Astrocyte (in vitro differentiated cells and primary cell): ENCODE data around the gene PTH2R. TPM values are rescaled to one million over a fixed set of nuclear protein-coding genes. Genes with fewer than 3 reads are reported as not detected.
"Not testable (repeated sequence)": the region's sequence is repeated elsewhere in the genome, so short reads cannot be mapped to it uniquely, and the experiment has no call there.

Experiments used
- DNase-seq: peaks from one replicate; pipeline ENCODE4 v3.0.0-alpha.2; 2010; ENCODE audit warnings: low read depth
- FAIRE-seq: peaks from 2 replicates; lab custom pipeline; 2011; peaks lifted over from hg19 to GRCh38; lab: Jason Lieb, UNC
- H2AFZ ChIP-seq: 2 replicates; pipeline ENCODE4 v1.6.0; 2012; ENCODE audit warnings: low read depth, low read length, inconsistent platforms
- H3K27ac ChIP-seq: 2 replicates; pipeline ENCODE4 v1.5.1; 2011; ENCODE audit warnings: low read depth, low read length, inconsistent platforms
- H3K27me3 ChIP-seq: 2 replicates; pipeline ENCODE4 v1.6.0; 2011; ENCODE audit warnings: low read length, inconsistent platforms; ENCODE audit not compliant: insufficient read depth
- H3K36me3 ChIP-seq: 2 replicates; pipeline ENCODE4 v1.5.1; 2011; ENCODE audit warnings: low read length, inconsistent platforms; ENCODE audit not compliant: insufficient read depth
- H3K4me1 ChIP-seq: 2 replicates; pipeline ENCODE4 v1.5.1; 2011; ENCODE audit warnings: low read length, inconsistent platforms; ENCODE audit not compliant: insufficient read depth
- H3K4me2 ChIP-seq: 2 replicates; pipeline ENCODE4 v1.6.0; 2012; ENCODE audit warnings: low read length, inconsistent platforms
- H3K4me3 ChIP-seq: 2 replicates; pipeline ENCODE4 v1.5.1; 2011; ENCODE audit warnings: low read depth, mild to moderate bottlenecking, low read length, inconsistent platforms; ENCODE audit not compliant: insufficient read depth
- H3K79me2 ChIP-seq: 2 replicates; pipeline ENCODE4 v1.6.0; 2012; ENCODE audit warnings: mild to moderate bottlenecking, low read length, inconsistent platforms; ENCODE audit not compliant: insufficient read depth
- H3K9ac ChIP-seq: 2 replicates; pipeline ENCODE4 v1.6.0; 2012; ENCODE audit warnings: mild to moderate bottlenecking, low read length, inconsistent platforms
- H3K9me3 ChIP-seq: 2 replicates; pipeline ENCODE4 v1.5.1; 2012; ENCODE audit warnings: low read depth, mild to moderate bottlenecking, low read length, inconsistent platforms; ENCODE audit not compliant: insufficient read depth
- H4K20me1 ChIP-seq: 2 replicates; pipeline ENCODE4 v1.6.0; 2012; ENCODE audit warnings: low read length, inconsistent platforms; ENCODE audit not compliant: insufficient read depth
- H3K27ac Mint-ChIP-seq: one replicate; pipeline ENCODE4 v1.8.0; 2021; ENCODE audit warnings: mild to moderate bottlenecking, mixed read lengths; ENCODE audit not compliant: unreplicated experiment
- H3K27me3 Mint-ChIP-seq: one replicate; pipeline ENCODE4 v1.8.0; 2021; ENCODE audit warnings: low read depth, mixed read lengths; ENCODE audit not compliant: unreplicated experiment
- H3K36me3 Mint-ChIP-seq: one replicate; pipeline ENCODE4 v1.8.0; 2021; ENCODE audit warnings: low read depth, mixed read lengths; ENCODE audit not compliant: unreplicated experiment
- H3K4me1 Mint-ChIP-seq: one replicate; pipeline ENCODE4 v1.8.0; 2021; ENCODE audit warnings: low read depth, mixed read lengths; ENCODE audit not compliant: unreplicated experiment
- H3K4me3 Mint-ChIP-seq: one replicate; pipeline ENCODE4 v1.8.0; 2021; ENCODE audit warnings: mild to moderate bottlenecking, moderate library complexity, mixed read lengths; ENCODE audit not compliant: unreplicated experiment
- H3K9me3 Mint-ChIP-seq: one replicate; pipeline ENCODE4 v1.8.0; 2021; ENCODE audit warnings: mild to moderate bottlenecking, mixed read lengths; ENCODE audit not compliant: unreplicated experiment
- CTCF ChIP-seq: IDR thresholded peaks from 2 replicates; pipeline ENCODE4 v1.5.1; 2011; ENCODE audit warnings: low read depth, mild to moderate bottlenecking, inconsistent platforms, low read length, moderate library complexity; ENCODE audit not compliant: insufficient read depth
- EZH2 ChIP-seq: IDR thresholded peaks from 2 replicates; pipeline ENCODE4 v1.6.1; 2012; ENCODE audit warnings: mild to moderate bottlenecking, low read length, inconsistent platforms; ENCODE audit not compliant: insufficient read depth
- total RNA-seq: library from RNA; stranded (reverse); gene quantifications from 2 replicates; pipeline ENCODE4 v1.2.1, GENCODE V29; 2021

The PTH2R gene
- total RNA-seq, 1 donor from 2014 or later: not detected

GRCh38 chr2:208392300-208392699, 14.3 kb upstream of the PTH2R start:
- Histone ChIP-seq H3K4me1 (no peaks in the 10 kb centered on the region), H3K36me3 (no peaks in the 10 kb centered on the region), H3K9me3 (no peaks in the 10 kb centered on the region), H3K4me3 (no peak overlapping the region), H3K9ac (no peak overlapping the region), H3K27ac (no peak overlapping the region), H3K27me3 (no peaks in the 10 kb centered on the region), H4K20me1 (no peaks in the 10 kb centered on the region), H3K4me2 (no peak overlapping the region), H2AFZ (no peak overlapping the region), H3K79me2 (no peaks in the 10 kb centered on the region)
- no peak overlapping the region for H3K27ac Mint-ChIP-seq
- FAIRE-seq: no peak
- H3K4me3 Mint-ChIP-seq: no peak overlapping the region
- no peak for DNase-seq
- H3K9me3 Mint-ChIP-seq: peaks cover 5% of the 10 kb centered on the region
- peak; percentile 11 for TF ChIP-seq CTCF
- TF ChIP-seq EZH2: no peak
- H3K27me3 Mint-ChIP-seq: no peaks in the 10 kb centered on the region
- H3K4me1 Mint-ChIP-seq: no peaks in the 10 kb centered on the region
- no peaks in the 10 kb centered on the region for H3K36me3 Mint-ChIP-seq

GRCh38 chr2:208396796-208397195, 9.8 kb upstream of the PTH2R start:
- not testable (repeated sequence) for H3K27ac ChIP-seq, H3K4me3 Mint-ChIP-seq, H2AFZ ChIP-seq, H3K4me1 Mint-ChIP-seq, H3K36me3 ChIP-seq, H4K20me1 ChIP-seq, H3K4me2 ChIP-seq, H3K79me2 ChIP-seq, H3K4me3 ChIP-seq, H3K9me3 ChIP-seq, H3K27ac Mint-ChIP-seq, H3K36me3 Mint-ChIP-seq, H3K4me1 ChIP-seq, DNase-seq, H3K9ac ChIP-seq, H3K27me3 Mint-ChIP-seq, H3K27me3 ChIP-seq, FAIRE-seq, H3K9me3 Mint-ChIP-seq

DNA sequence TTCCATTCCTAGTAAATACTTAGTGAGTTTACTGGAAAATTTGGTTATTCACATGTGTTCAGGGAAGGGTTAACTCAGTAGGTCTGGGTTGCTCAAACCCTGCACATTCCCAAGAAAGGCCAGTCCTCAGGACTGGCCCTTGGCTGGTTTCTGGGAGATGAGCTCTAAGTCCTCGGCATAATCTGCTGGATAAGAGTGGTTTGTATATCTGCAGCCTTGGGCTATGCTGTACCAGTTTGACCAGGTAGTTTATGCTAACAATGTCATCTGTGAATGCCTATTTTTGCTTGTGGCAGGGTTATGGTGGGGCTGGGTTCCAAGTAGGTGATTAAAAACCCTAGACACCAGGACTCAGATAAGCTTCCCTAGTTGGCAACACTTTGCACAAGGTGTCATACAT, 7.4 kb upstream of the PTH2R start:
- FAIRE-seq (no peak), DNase-seq (no peak)
- peaks cover 7% of the 10 kb centered on the region for H3K27me3 Mint-ChIP-seq
- Histone ChIP-seq H3K9me3 (no peaks in the 10 kb centered on the region), H3K4me2 (no peak overlapping the region), H2AFZ (no peak overlapping the region), H3K27me3 (peaks cover 6% of the 10 kb centered on the region), H3K9ac (no peak overlapping the region), H3K4me3 (no peak overlapping the region), H3K4me1 (no peaks in the 10 kb centered on the region), H4K20me1 (no peaks in the 10 kb centered on the region), H3K36me3 (no peaks in the 10 kb centered on the region), H3K79me2 (no peaks in the 10 kb centered on the region), H3K27ac (no peak overlapping the region)
- TF ChIP-seq EZH2: no peak
- no peaks in the 10 kb centered on the region for H3K4me1 Mint-ChIP-seq
- H3K27ac Mint-ChIP-seq: no peak overlapping the region
- no peak overlapping the region for H3K4me3 Mint-ChIP-seq
- peaks cover 2% of the 10 kb centered on the region for H3K9me3 Mint-ChIP-seq
- no peaks in the 10 kb centered on the region for H3K36me3 Mint-ChIP-seq

GRCh38 chr2:208407667-208408066, 1.1 kb downstream of the PTH2R start:
- FAIRE-seq: no peak
- H3K27ac Mint-ChIP-seq: no peak overlapping the region
- Histone ChIP-seq H2AFZ (no peak overlapping the region), H3K9ac (no peak overlapping the region), H3K79me2 (no peaks in the 10 kb centered on the region), H3K4me3 (no peak overlapping the region), H3K9me3 (no peaks in the 10 kb centered on the region), H3K4me1 (peaks cover 10% of the 10 kb centered on the region), H3K4me2 (no peak overlapping the region), H3K27ac (no peak overlapping the region), H3K36me3 (no peaks in the 10 kb centered on the region), H4K20me1 (no peaks in the 10 kb centered on the region), H3K27me3 (peaks cover 33% of the 10 kb centered on the region)
- TF ChIP-seq EZH2 (no peak), CTCF (peak; percentile 38)
- H3K4me1 Mint-ChIP-seq: peaks cover 7% of the 10 kb centered on the region
- H3K27me3 Mint-ChIP-seq: peaks cover 34% of the 10 kb centered on the region
- peak overlapping the region; percentile 77 for H3K4me3 Mint-ChIP-seq
- H3K9me3 Mint-ChIP-seq: no peaks in the 10 kb centered on the region
- no peak for DNase-seq
- H3K36me3 Mint-ChIP-seq: no peaks in the 10 kb centered on the region
